ENCODE data around the gene CNTD1. TPM values are rescaled to one million over a fixed set of nuclear protein-coding genes. Genes with fewer than 3 reads are reported as not detected.
A peak's percentile ranks its signal among the peaks of the same experiment; 100 is the strongest.

The CNTD1 gene
- total RNA-seq, 2 experiments from 2014 or later, result 0.06 TPM; not detected in 1

- H3K27ac ChIP-seq (ENCODE audit: low read depth, low read length, poor library complexity, severe bottlenecking), result no peak overlapping the region
- CTCF ChIA-PET (ENCODE audit: unreplicated experiment), result no interaction called here
- no peak overlapping the region for H3K4me2 ChIP-seq (ENCODE audit: low read length)
- intact Hi-C loops (cut with micrococcal nuclease; ENCODE audit: unreplicated experiment), result loop anchor here (5.0 kb wide), 2 partner anchors 76 to 166 kb away; partner anchors contain the start of gene RPL27
- H3K9me3 ChIP-seq (ENCODE audit: low read length), result no peaks in the 10 kb centered on the region
- H3K36me3 ChIP-seq (ENCODE audit: insufficient read depth, low read length), result peaks cover 22% of the 10 kb centered on the region
- peaks cover 15% of the 10 kb centered on the region for H3K4me1 ChIP-seq (ENCODE audit: insufficient read depth, low read length, poor library complexity, severe bottlenecking)
- H3K79me2 ChIP-seq (ENCODE audit: insufficient read depth, low read depth, low read length), result peaks cover 37% of the 10 kb centered on the region
- no peak overlapping the region for H2AFZ ChIP-seq (ENCODE audit: low read length)
- TF ChIP-seq CTCF (conservative IDR thresholded peaks at IDR 0.05; ENCODE audit: low read length) (no peak), EZH2phosphoT487 (IDR thresholded peaks at IDR 0.05; ENCODE audit: borderline replicate concordance, low read depth, low read length) (no peak)
- no peak overlapping the region for H3K4me3 ChIP-seq (ENCODE audit: low read depth, low read length, poor library complexity, severe bottlenecking)
- DNase-seq (ENCODE audit: low spot score), result no peak
- no peaks in the 10 kb centered on the region for H3K9me2 ChIP-seq (ENCODE audit: insufficient read depth, low read length)
- POLR2A ChIA-PET, result interaction anchor here (0.8 to 1.5 kb wide), 2 partner anchors 77 to 167 kb away, joined by 3 read pairs; no protein-coding TSS in a partner anchor
- no TSS peak for BruUV-seq (replicated peaks)
- H4K20me1 ChIP-seq (ENCODE audit: insufficient read depth, low read length), result peaks cover 8% of the 10 kb centered on the region; the same call in 1 of the 2 replicates
These were observed 32.3 kb downstream of the CNTD1 start for GRCh38 chr17:42830971-42831370.

- DNase-seq (ENCODE audit: low spot score), result no peak
- H3K4me2 ChIP-seq (ENCODE audit: low read length), result peak overlapping the region; percentile 87
- peak overlapping the region; percentile 99 for H3K4me3 ChIP-seq (ENCODE audit: low read depth, low read length, poor library complexity, severe bottlenecking)
- TF ChIP-seq EZH2phosphoT487 (IDR thresholded peaks at IDR 0.05; ENCODE audit: borderline replicate concordance, low read depth, low read length) (no peak), CTCF (conservative IDR thresholded peaks at IDR 0.05; ENCODE audit: low read length) (no peak)
- H3K9me3 ChIP-seq (ENCODE audit: low read length), result no peaks in the 10 kb centered on the region
- ChIA-PET CTCF (ENCODE audit: unreplicated experiment) (interaction anchor here (0.6 kb wide), 1 partner anchor 8 kb away, joined by 4 read pairs; the partner anchor contains the start of gene BECN1), POLR2A (interaction anchor here (0.5 to 2.2 kb wide), 5 partner anchors 9 to 165 kb away, joined by 3 to 12 read pairs (median 3); partner anchors contain the start of gene BECN1)
- TSS peak; percentile 88 for BruUV-seq (replicated peaks)
- peak overlapping the region; percentile 60 for H3K27ac ChIP-seq (ENCODE audit: low read depth, low read length, poor library complexity, severe bottlenecking)
- H3K36me3 ChIP-seq (ENCODE audit: insufficient read depth, low read length), result peaks cover 35% of the 10 kb centered on the region
- peaks cover 43% of the 10 kb centered on the region for H3K79me2 ChIP-seq (ENCODE audit: insufficient read depth, low read depth, low read length)
- H3K9me2 ChIP-seq (ENCODE audit: insufficient read depth, low read length), result no peaks in the 10 kb centered on the region
- peaks cover 15% of the 10 kb centered on the region for H3K4me1 ChIP-seq (ENCODE audit: insufficient read depth, low read length, poor library complexity, severe bottlenecking)
- intact Hi-C loops (cut with micrococcal nuclease; ENCODE audit: unreplicated experiment), result loop anchor here (5.0 kb wide), 2 partner anchors 75 to 165 kb away; partner anchors contain the start of gene RPL27
- H2AFZ ChIP-seq (ENCODE audit: low read length), result peak overlapping the region; percentile 86
- peaks cover 8% of the 10 kb centered on the region; the same call in 1 of the 2 replicates for H4K20me1 ChIP-seq (ENCODE audit: insufficient read depth, low read length)
These were observed 33.7 kb downstream of the CNTD1 start for GRCh38 chr17:42832213-42832933.

Measured in OCI-LY7 (cell line).